Measurements from ENCODE around the gene SFTA2. TPM values are rescaled to one million over a fixed set of nuclear protein-coding genes. Genes with fewer than 3 reads are reported as not detected.

SFTA2 gene
- total and polyA plus RNA-seq, 4 donors: 65.4 to 2,392 (median 573) TPM

GRCh38 chr6:30901436-30901835 lies 30.5 kb downstream of the SFTA2 start:
- Histone ChIP-seq H3K36me3 (ENCODE audit: control insufficient read depth in 4 of 4, insufficient read depth in 4 of 4, low read length in 4 of 4) (peaks cover 0 to 14% (median 8%) of the 10 kb centered on the region in 4 donors), H3K9me3 (ENCODE audit: control insufficient read depth in 4 of 4, insufficient read depth in 3 of 4, low read length in 3 of 4) (no peaks in the 10 kb centered on the region), H3K4me3 (no peak overlapping the region), H3K27me3 (ENCODE audit: control insufficient read depth in 3 of 3, insufficient read depth in 3 of 3, low read length in 2 of 3) (no peaks in the 10 kb centered on the region), H3K4me1 (ENCODE audit: control insufficient read depth in 5 of 5, insufficient read depth in 5 of 5, low read length in 5 of 5) (no peaks in the 10 kb centered on the region), H3K9ac (ENCODE audit: insufficient read depth in 1 of 2, low read length in 2 of 2) (no peak overlapping the region), H3K27ac (ENCODE audit: low read depth in 1 of 2, low read length in 1 of 2) (no peak overlapping the region)
- ATAC-seq (ENCODE audit: insufficient read depth, low FRiP score) (no peak), DNase-seq (no peak)
- TF ChIP-seq CTCF (IDR thresholded peaks at IDR 0.05; ENCODE audit: control extremely low read depth, extremely low read depth): no peak

- ATAC-seq (ENCODE audit: insufficient read depth, low FRiP score) (no peak), DNase-seq (no peak)
- Histone ChIP-seq H3K27me3 (ENCODE audit: control insufficient read depth in 3 of 3, insufficient read depth in 3 of 3, low read length in 2 of 3) (no peaks in the 10 kb centered on the region), H3K27ac (ENCODE audit: low read depth in 1 of 2, low read length in 1 of 2) (no peak overlapping the region), H3K36me3 (ENCODE audit: control insufficient read depth in 4 of 4, insufficient read depth in 4 of 4, low read length in 4 of 4) (peaks cover 0 to 16% (median 8%) of the 10 kb centered on the region in 4 donors), H3K4me3 (no peak overlapping the region), H3K9ac (ENCODE audit: insufficient read depth in 1 of 2, low read length in 2 of 2) (no peak overlapping the region), H3K4me1 (ENCODE audit: control insufficient read depth in 5 of 5, insufficient read depth in 5 of 5, low read length in 5 of 5) (no peaks in the 10 kb centered on the region), H3K9me3 (ENCODE audit: control insufficient read depth in 4 of 4, insufficient read depth in 3 of 4, low read length in 3 of 4) (no peaks in the 10 kb centered on the region)
- WGBS, 2 donors: 89 to 92% methylated on average over 1 of the region's 1 CpG
- TF ChIP-seq CTCF (IDR thresholded peaks at IDR 0.05; ENCODE audit: control extremely low read depth, extremely low read depth): no peak
Measured at GRCh38 chr6:30900863-30901417, 31.0 kb downstream of the SFTA2 start.

- DNase-seq (no peak), ATAC-seq (ENCODE audit: insufficient read depth, low FRiP score) (no peak)
- Histone ChIP-seq H3K4me3 (no peak overlapping the region), H3K36me3 (ENCODE audit: control insufficient read depth in 4 of 4, insufficient read depth in 4 of 4, low read length in 4 of 4) (peaks cover 0 to 30% (median 18%) of the 10 kb centered on the region in 4 donors), H3K4me1 (ENCODE audit: control insufficient read depth in 5 of 5, insufficient read depth in 5 of 5, low read length in 5 of 5) (no peaks in the 10 kb centered on the region), H3K27me3 (ENCODE audit: control insufficient read depth in 3 of 3, insufficient read depth in 3 of 3, low read length in 2 of 3) (no peaks in the 10 kb centered on the region), H3K27ac (ENCODE audit: low read depth in 1 of 2, low read length in 1 of 2) (no peak overlapping the region), H3K9ac (ENCODE audit: insufficient read depth in 1 of 2, low read length in 2 of 2) (no peak overlapping the region), H3K9me3 (ENCODE audit: control insufficient read depth in 4 of 4, insufficient read depth in 3 of 4, low read length in 3 of 4) (no peaks in the 10 kb centered on the region)
- TF ChIP-seq CTCF (IDR thresholded peaks at IDR 0.05; ENCODE audit: control extremely low read depth, extremely low read depth): no peak
- 87 to 91% methylated on average over 22 to 23 of the region's 23 CpGs for WGBS, 2 donors
Measured at GRCh38 chr6:30898750-30899360, 33.1 kb downstream of the SFTA2 start.

Measured in lung (tissue), 12 donors.